ENCODE measurements around the gene MYH6.

DNA sequence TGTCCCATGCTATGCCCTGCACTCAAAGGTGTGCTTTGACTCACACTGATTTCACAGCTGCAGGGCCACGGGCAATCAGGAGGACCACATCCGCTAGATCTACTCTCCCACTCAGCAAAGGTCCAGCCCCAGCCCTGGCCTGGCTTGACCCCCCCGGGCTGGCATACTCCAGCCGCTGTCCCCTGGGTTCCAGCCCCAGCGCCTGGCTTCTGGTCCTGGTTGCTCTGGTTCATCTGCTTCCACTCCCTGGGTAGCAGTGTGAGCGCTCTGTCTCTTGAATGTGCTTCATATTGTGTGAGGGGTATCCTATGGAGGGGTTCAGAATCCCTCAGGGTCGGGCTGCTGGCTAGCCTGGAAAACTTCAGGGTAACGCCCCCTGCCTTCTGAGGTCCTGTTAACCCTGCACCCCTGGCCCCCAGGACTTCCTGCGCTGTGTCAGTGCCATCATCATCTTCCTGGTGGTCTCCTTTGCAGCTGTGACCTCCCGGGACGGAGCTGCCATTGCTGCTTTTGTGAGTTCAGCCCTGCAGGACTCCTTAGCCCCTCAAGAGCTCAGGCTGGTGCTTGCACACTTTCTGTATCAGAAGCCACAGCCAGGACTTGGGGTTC, 29.4 kb downstream of the MYH6 start:
- TF ChIP-seq, protein P1, sequence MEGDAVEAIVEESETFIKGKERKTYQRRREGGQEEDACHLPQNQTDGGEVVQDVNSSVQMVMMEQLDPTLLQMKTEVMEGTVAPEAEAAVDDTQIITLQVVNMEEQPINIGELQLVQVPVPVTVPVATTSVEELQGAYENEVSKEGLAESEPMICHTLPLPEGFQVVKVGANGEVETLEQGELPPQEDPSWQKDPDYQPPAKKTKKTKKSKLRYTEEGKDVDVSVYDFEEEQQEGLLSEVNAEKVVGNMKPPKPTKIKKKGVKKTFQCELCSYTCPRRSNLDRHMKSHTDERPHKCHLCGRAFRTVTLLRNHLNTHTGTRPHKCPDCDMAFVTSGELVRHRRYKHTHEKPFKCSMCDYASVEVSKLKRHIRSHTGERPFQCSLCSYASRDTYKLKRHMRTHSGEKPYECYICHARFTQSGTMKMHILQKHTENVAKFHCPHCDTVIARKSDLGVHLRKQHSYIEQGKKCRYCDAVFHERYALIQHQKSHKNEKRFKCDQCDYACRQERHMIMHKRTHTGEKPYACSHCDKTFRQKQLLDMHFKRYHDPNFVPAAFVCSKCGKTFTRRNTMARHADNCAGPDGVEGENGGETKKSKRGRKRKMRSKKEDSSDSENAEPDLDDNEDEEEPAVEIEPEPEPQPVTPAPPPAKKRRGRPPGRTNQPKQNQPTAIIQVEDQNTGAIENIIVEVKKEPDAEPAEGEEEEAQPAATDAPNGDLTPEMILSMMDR (IDR thresholded peaks at IDR 0.05; ENCODE audit: extremely low read depth in 1 of 2, insufficient read depth in 1 of 2, low read depth in 1 of 2, low read length in 2 of 2), result no peak
- TF ChIP-seq JUN (IDR thresholded peaks at IDR 0.05; ENCODE audit: borderline replicate concordance, insufficient read depth, insufficient read length, low read depth) (no peak), POLR2A (IDR thresholded peaks at IDR 0.05; ENCODE audit: low read depth, low read length) (no peak)

Measured in endothelial cell of umbilical vein (primary cell).